ENCODE measurements around the gene EEIG2.
A peak's percentile ranks its signal among the peaks of the same experiment; 100 is the strongest.

The EEIG2 gene

GRCh38 chr1:108565081-108565480 is 5.2 kb downstream of the EEIG2 start:
- ChIA-PET POLR2A (no interaction called here), CTCF (no interaction called here)
- TF ChIP-seq CTCF (IDR thresholded peaks at IDR 0.05; ENCODE audit: insufficient read depth, low read length, missing control alignments) = no peak
- no peak for DNase-seq (ENCODE audit: low read depth, low spot score)
- no peak overlapping the region for H3K4me3 ChIP-seq (ENCODE audit: low read depth, low read length)

- POLR2A ChIA-PET = no interaction called here
Measured at GRCh38 chr1:108565512-108565911, 5.6 kb downstream of the EEIG2 start.

GRCh38 chr1:108568589-108568988 is 8.7 kb downstream of the EEIG2 start:
- TF ChIP-seq CTCF (IDR thresholded peaks at IDR 0.05; ENCODE audit: insufficient read depth, low read length, missing control alignments) = no peak
- DNase-seq (ENCODE audit: low read depth, low spot score) = no peak
- ChIA-PET POLR2A (no interaction called here), CTCF (interaction anchor here (1.0 to 3.5 kb wide), 2 partner anchors 8 to 75 kb away, joined by 3 to 26 read pairs; partner anchors contain the start of gene EEIG2)
- no peak overlapping the region for H3K4me3 ChIP-seq (ENCODE audit: low read depth, low read length)

More at GRCh38 chr1:108565512-108565911, 5.6 kb downstream of the EEIG2 start:
- TF ChIP-seq CTCF (IDR thresholded peaks at IDR 0.05; ENCODE audit: insufficient read depth, low read length, missing control alignments) = no peak
- CTCF ChIA-PET = no interaction called here
- DNase-seq (ENCODE audit: low read depth, low spot score) = no peak
- H3K4me3 ChIP-seq (ENCODE audit: low read depth, low read length) = no peak overlapping the region

GRCh38 chr1:108569097-108569728 is 9.3 kb downstream of the EEIG2 start:
- CTCF ChIA-PET = interaction anchor here (1.0 to 3.5 kb wide), 4 partner anchors 9 to 75 kb away, joined by 3 to 26 read pairs (median 5); partner anchors contain the start of gene EEIG2

GRCh38 chr1:108570128-108570527 is 10.2 kb downstream of the EEIG2 start:
- no peak for DNase-seq (ENCODE audit: low read depth, low spot score)
- ChIA-PET POLR2A (interaction anchor here (1.1 kb wide), 1 partner anchor 9 kb away, joined by 3 read pairs; no protein-coding TSS in a partner anchor), CTCF (interaction anchor here (1.0 to 3.5 kb wide), 4 partner anchors 10 to 58 kb away, joined by 3 to 26 read pairs (median 5); partner anchors contain the start of gene EEIG2)
- H3K4me3 ChIP-seq (ENCODE audit: low read depth, low read length) = no peak overlapping the region
- TF ChIP-seq CTCF (IDR thresholded peaks at IDR 0.05; ENCODE audit: insufficient read depth, low read length, missing control alignments) = peak; percentile 22

More at GRCh38 chr1:108569097-108569728, 9.3 kb downstream of the EEIG2 start:
- no peak for DNase-seq (ENCODE audit: low read depth, low spot score)
- no peak overlapping the region for H3K4me3 ChIP-seq (ENCODE audit: low read depth, low read length)
- POLR2A ChIA-PET = interaction anchor here (1.1 kb wide), 1 partner anchor 9 kb away, joined by 3 read pairs; no protein-coding TSS in a partner anchor
- no peak for TF ChIP-seq CTCF (IDR thresholded peaks at IDR 0.05; ENCODE audit: insufficient read depth, low read length, missing control alignments)

GRCh38 chr1:108570998-108571401 is 11.1 kb downstream of the EEIG2 start:
- H3K4me3 ChIP-seq (ENCODE audit: low read depth, low read length) = no peak overlapping the region
- POLR2A ChIA-PET = no interaction called here
- no peak for DNase-seq (ENCODE audit: low read depth, low spot score)
- CTCF ChIA-PET = interaction anchor here (1.2 to 3.5 kb wide), 3 partner anchors 10 to 20 kb away, joined by 3 to 26 read pairs (median 5); partner anchors contain the start of gene EEIG2
- TF ChIP-seq CTCF (IDR thresholded peaks at IDR 0.05; ENCODE audit: insufficient read depth, low read length, missing control alignments) = no peak
